Ureter (tissue), 1 donor: ENCODE results near the gene SBSN. TPM values are rescaled to one million over a fixed set of nuclear protein-coding genes. Genes with fewer than 3 reads are reported as not detected.

Experiments used
- DNase-seq: peaks from one replicate; pipeline ENCODE4 v3.0.0-alpha.2; 2020; ENCODE audit warnings: low spot score
- total RNA-seq: library from RNA; stranded (reverse); gene quantifications from one replicate; pipeline ENCODE4 v1.2.4, GENCODE V29; 2023
- donor health status: DM: yes; HTN: yes; CAD: no.

The SBSN gene
- total RNA-seq: not detected

GRCh38 chr19:35528218-35529038, at the start of gene SBSN:
SBSN (minus strand) TSS chr19:35528311; CDS start chr19:35528281, 30 bp downstream.
- no peak for DNase-seq

GRCh38 chr19:35571406-35571965, 43.4 kb upstream of the SBSN start:
- no peak for DNase-seq

GRCh38 chr19:35569281-35569781, 41.2 kb upstream of the SBSN start:
- no peak for DNase-seq

GRCh38 chr19:35566738-35567137, 38.6 kb upstream of the SBSN start:
- DNase-seq: no peak

- DNase-seq: no peak
Measured at GRCh38 chr19:35565016-35565856, 37.1 kb upstream of the SBSN start.

GRCh38 chr19:35563207-35563829, 35.2 kb upstream of the SBSN start, which contains the start of gene ATP4A:
ATP4A (minus strand) TSS chr19:35563658; CDS start chr19:35563629, 29 bp downstream.
- DNase-seq: no peak

- no peak for DNase-seq
Measured at GRCh38 chr19:35562776-35563175, 34.7 kb upstream of the SBSN start.

GRCh38 chr19:35562336-35562735, 34.2 kb upstream of the SBSN start:
- no peak for DNase-seq

GRCh38 chr19:35561436-35561835, 33.3 kb upstream of the SBSN start:
- DNase-seq: no peak

- no peak for DNase-seq
Measured at GRCh38 chr19:35560677-35561076, 32.6 kb upstream of the SBSN start.

- DNase-seq: no peak
Measured at GRCh38 chr19:35560271-35560670, 32.2 kb upstream of the SBSN start.

GRCh38 chr19:35559781-35560180, 31.7 kb upstream of the SBSN start:
- DNase-seq: no peak

- DNase-seq: no peak
Measured at GRCh38 chr19:35559281-35559659, 31.2 kb upstream of the SBSN start.

- no peak for DNase-seq
Measured at GRCh38 chr19:35558400-35559280, 30.5 kb upstream of the SBSN start.

GRCh38 chr19:35557539-35558399, 29.7 kb upstream of the SBSN start:
- DNase-seq: no peak

GRCh38 chr19:35556846-35557538, 28.9 kb upstream of the SBSN start:
- DNase-seq: no peak

GRCh38 chr19:35556025-35556590, 28.0 kb upstream of the SBSN start:
- DNase-seq: no peak

GRCh38 chr19:35555301-35556005, 27.3 kb upstream of the SBSN start:
- DNase-seq: no peak
